Activated naive CD8-positive, alpha-beta T cell treated with anti-CD3 and anti-CD28 coated beads, Interleukin-2, amount 10 ng/mL, durations not matched to agents 7 days and 5 days (primary cell): ENCODE data around the gene LYRM1. TPM values are rescaled to one million over a fixed set of nuclear protein-coding genes. Genes with fewer than 3 reads are reported as not detected.
"Not testable (repeated sequence)": the region's sequence is repeated elsewhere in the genome, so short reads cannot be mapped to it uniquely, and the experiment has no call there.

Experiments used
- ATAC-seq: fragments of 150-1000 bp; cut with Tn5 transposase; one replicate; pipeline ENCODE4 v1.10.0; 2021; ENCODE audit warnings: low read depth, moderate library complexity
- POLR2A ChIA-PET: fragments of 350-600 bp; sonication (Branson Sonifier 250); formaldehyde crosslinking; loops from one replicate; lab custom pipeline; 2021; ENCODE audit warnings: antibody characterized with exemption; lab: Charles Lee
- DNase-seq: peaks from one replicate; pipeline ENCODE4 v3.0.0; 2021
- H3K27ac Mint-ChIP-seq: one replicate; pipeline ENCODE4 v1.8.0; 2022; ENCODE audit warnings: mild to moderate bottlenecking, mixed read lengths
- H3K27me3 Mint-ChIP-seq: one replicate; pipeline ENCODE4 v1.8.0; 2022; ENCODE audit warnings: mild to moderate bottlenecking, moderate library complexity, mixed read lengths
- H3K36me3 Mint-ChIP-seq: one replicate; pipeline ENCODE4 v1.8.0; 2021; ENCODE audit warnings: mild to moderate bottlenecking, mixed read lengths
- H3K4me1 Mint-ChIP-seq: one replicate; pipeline ENCODE4 v1.8.0; 2021; ENCODE audit warnings: mixed read lengths
- H3K4me3 Mint-ChIP-seq: one replicate; pipeline ENCODE4 v1.8.0; 2022; ENCODE audit warnings: mild to moderate bottlenecking, moderate library complexity, mixed read lengths
- H3K9me3 Mint-ChIP-seq: one replicate; pipeline ENCODE4 v1.8.0; 2021; ENCODE audit warnings: mixed read lengths
- total RNA-seq, 2 experiments: library from RNA; stranded (reverse); gene quantifications; one replicate each; pipeline ENCODE4 v1.2.3, GENCODE V29; 2021

LYRM1 gene, protein sequence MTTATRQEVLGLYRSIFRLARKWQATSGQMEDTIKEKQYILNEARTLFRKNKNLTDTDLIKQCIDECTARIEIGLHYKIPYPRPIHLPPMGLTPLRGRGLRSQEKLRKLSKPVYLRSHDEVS
- 10 to 100 TPM; 24.9 to 26.9 TPM for total RNA-seq

DNA sequence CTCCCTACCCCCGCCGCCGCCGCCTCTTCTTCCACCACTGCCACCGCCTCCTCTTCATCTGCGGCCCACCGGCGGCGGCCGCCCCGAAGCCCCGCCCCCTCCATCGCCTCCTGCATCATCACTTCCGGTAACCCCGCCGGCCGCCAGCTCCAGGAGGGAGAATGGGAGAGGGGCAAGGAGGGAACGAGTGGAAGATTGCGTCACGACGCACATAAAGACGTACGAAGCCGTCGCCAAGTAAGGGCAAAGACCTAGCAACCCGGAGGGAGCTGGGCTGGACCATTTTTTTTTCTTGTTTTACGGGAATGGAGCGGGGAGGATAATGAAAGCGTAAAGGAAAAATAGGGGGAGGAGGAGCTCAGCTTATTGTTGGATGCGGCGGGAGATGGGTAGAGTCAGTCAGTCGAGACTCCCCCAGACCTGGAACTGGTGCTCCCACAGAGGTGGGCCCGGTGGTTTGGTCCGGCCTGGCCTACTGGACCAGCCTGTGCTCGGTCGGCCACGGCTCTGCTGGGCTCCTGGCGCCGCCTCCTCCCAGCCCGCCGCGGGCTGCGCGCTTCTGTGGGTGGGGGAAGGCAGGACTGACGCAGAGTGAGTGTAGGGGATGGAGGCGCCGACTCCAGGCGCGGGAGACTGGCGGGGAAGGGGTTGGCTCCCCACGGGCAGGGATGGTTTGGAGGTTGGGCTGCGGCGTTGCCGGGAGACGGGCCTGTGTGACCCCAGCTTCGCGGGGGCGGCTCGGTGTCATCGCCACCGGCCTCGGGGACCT lies at the start of gene LYRM1, which contains the start of gene DCUN1D3:
Gene LYRM1, plus strand, starts transcription at position 473 of the 769 bp plus-strand sequence. CDS start 14,785 bp downstream, outside the sequence.
Gene DCUN1D3, minus strand, starts transcription at position 60 of the 769 bp plus-strand sequence. CDS start 37,820 bp downstream, outside the sequence.
- POLR2A ChIA-PET: interaction anchor here (1.1 to 3.5 kb wide), 11 partner anchors 10 to 145 kb away, joined by 3 to 51 read pairs (median 6); partner anchors contain the start of genes ERI2 and REXO5
- DNase-seq: peak; percentile 87
- Mint-ChIP-seq H3K4me3 (peak within 1 kb of the TSS; percentile 95), H3K4me1 (peaks cover 72% of the 10 kb centered on the region), H3K27me3 (no peaks in the 10 kb centered on the region), H3K9me3 (no peaks in the 10 kb centered on the region), H3K36me3 (peaks cover 43% of the 10 kb centered on the region), H3K27ac (peak within 1 kb of the TSS; percentile 99)
- peak; percentile 78 for ATAC-seq

GRCh38 chr16:20850981-20851380 lies 49.6 kb upstream of the LYRM1 start:
- H3K27ac Mint-ChIP-seq: no peak overlapping the region
- H3K4me3 Mint-ChIP-seq: no peak overlapping the region
- peaks cover 31% of the 10 kb centered on the region for H3K4me1 Mint-ChIP-seq
- DNase-seq (no peak), ATAC-seq (no peak)
- no peaks in the 10 kb centered on the region for H3K27me3 Mint-ChIP-seq
- POLR2A ChIA-PET: interaction anchor here (1.6 kb wide), 1 partner anchor 24 kb away, joined by 6 read pairs; no protein-coding TSS in a partner anchor
- no peaks in the 10 kb centered on the region for H3K9me3 Mint-ChIP-seq
- H3K36me3 Mint-ChIP-seq: peaks cover 24% of the 10 kb centered on the region

DNA sequence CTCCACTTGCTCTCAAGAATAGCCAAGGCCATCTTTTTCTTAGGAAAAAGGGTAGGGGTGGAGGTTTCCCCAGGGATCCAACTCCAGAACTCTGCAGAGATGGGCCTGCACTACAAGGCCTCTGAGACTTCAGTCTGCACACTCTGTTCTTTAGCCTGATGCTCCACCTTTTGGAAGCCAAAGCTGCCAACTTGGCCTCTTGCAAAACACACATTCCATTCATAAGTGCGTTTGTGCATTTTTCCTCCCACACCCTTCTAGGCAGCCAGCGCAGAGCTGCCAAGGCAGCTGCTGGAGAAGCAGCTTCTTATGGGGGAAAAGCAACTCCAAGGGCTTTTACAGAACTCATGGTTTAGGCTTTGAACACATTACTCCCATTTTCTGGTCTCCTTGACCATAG lies 49.0 kb upstream of the LYRM1 start:
- Mint-ChIP-seq H3K9me3 (no peaks in the 10 kb centered on the region), H3K27ac (no peak overlapping the region), H3K27me3 (no peaks in the 10 kb centered on the region), H3K4me1 (peaks cover 29% of the 10 kb centered on the region), H3K36me3 (peaks cover 23% of the 10 kb centered on the region), H3K4me3 (no peak overlapping the region)
- POLR2A ChIA-PET: no interaction called here
- no peak for ATAC-seq
- no peak for DNase-seq

- no peak overlapping the region for H3K27ac Mint-ChIP-seq
These were observed 47.4 kb upstream of the LYRM1 start for GRCh38 chr16:20853143-20853542.

GRCh38 chr16:20853981-20854620 lies 46.5 kb upstream of the LYRM1 start:
- no peaks in the 10 kb centered on the region for H3K9me3 Mint-ChIP-seq
- no peak for ATAC-seq
- H3K4me3 Mint-ChIP-seq: no peak overlapping the region
- DNase-seq: no peak
- H3K27ac Mint-ChIP-seq: no peak overlapping the region
- H3K4me1 Mint-ChIP-seq: peaks cover 19% of the 10 kb centered on the region
- peaks cover 27% of the 10 kb centered on the region for H3K36me3 Mint-ChIP-seq
- POLR2A ChIA-PET: interaction anchor here (0.7 to 1.1 kb wide), 2 partner anchors 8 to 46 kb away, joined by 3 to 4 read pairs; partner anchors contain the start of genes DCUN1D3 and LYRM1
- no peaks in the 10 kb centered on the region for H3K27me3 Mint-ChIP-seq

More at GRCh38 chr16:20853143-20853542, 47.4 kb upstream of the LYRM1 start:
- DNase-seq: no peak
- POLR2A ChIA-PET: no interaction called here
- ATAC-seq: no peak
- Mint-ChIP-seq H3K36me3 (peaks cover 27% of the 10 kb centered on the region), H3K27me3 (no peaks in the 10 kb centered on the region), H3K9me3 (no peaks in the 10 kb centered on the region), H3K4me3 (no peak overlapping the region), H3K4me1 (peaks cover 20% of the 10 kb centered on the region)

- no peaks in the 10 kb centered on the region for H3K9me3 Mint-ChIP-seq
- DNase-seq: no peak
- peaks cover 31% of the 10 kb centered on the region for H3K36me3 Mint-ChIP-seq
- H3K4me3 Mint-ChIP-seq: no peak overlapping the region
- H3K4me1 Mint-ChIP-seq: peaks cover 20% of the 10 kb centered on the region
- POLR2A ChIA-PET: interaction anchor here (0.7 to 1.1 kb wide), 2 partner anchors 9 to 45 kb away, joined by 3 to 4 read pairs; partner anchors contain the start of genes DCUN1D3 and LYRM1
- H3K27ac Mint-ChIP-seq: peak overlapping the region; percentile 26
- H3K27me3 Mint-ChIP-seq: no peaks in the 10 kb centered on the region
- ATAC-seq: no peak
These were observed 45.6 kb upstream of the LYRM1 start for GRCh38 chr16:20854963-20855362.

- no peak for DNase-seq
- Mint-ChIP-seq H3K4me3 (no peak overlapping the region), H3K27ac (no peak overlapping the region), H3K4me1 (peaks cover 11% of the 10 kb centered on the region), H3K27me3 (no peaks in the 10 kb centered on the region), H3K9me3 (no peaks in the 10 kb centered on the region), H3K36me3 (peaks cover 36% of the 10 kb centered on the region)
- POLR2A ChIA-PET: no interaction called here
- ATAC-seq: no peak
These were observed 43.3 kb upstream of the LYRM1 start for GRCh38 chr16:20857281-20857680.

DNA sequence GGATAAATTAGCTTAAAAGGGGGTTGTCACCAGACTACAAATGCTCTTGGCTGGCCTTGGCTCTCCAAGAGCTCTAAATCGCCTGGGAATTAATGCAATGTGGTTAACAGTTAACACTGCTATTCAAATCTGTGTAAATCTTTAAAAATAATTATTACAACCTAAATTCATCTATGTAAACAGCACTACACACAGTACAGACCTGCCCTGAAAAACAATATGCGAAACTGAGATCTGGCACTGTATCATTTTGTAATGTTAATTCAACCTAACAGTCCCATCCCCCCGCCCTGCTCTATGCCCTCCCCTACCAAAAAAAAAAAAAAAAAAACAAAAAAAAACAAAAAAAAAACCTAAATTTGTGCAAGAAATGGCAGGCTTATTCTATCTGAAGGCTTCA lies 41.3 kb upstream of the LYRM1 start:
- Mint-ChIP-seq H3K27ac (no peak overlapping the region), H3K4me1 (peaks cover 16% of the 10 kb centered on the region), H3K27me3 (no peaks in the 10 kb centered on the region), H3K4me3 (no peak overlapping the region), H3K9me3 (no peaks in the 10 kb centered on the region), H3K36me3 (peaks cover 40% of the 10 kb centered on the region)
- POLR2A ChIA-PET: no interaction called here
- ATAC-seq (no peak), DNase-seq (no peak)

- Mint-ChIP-seq H3K4me3 (no peak overlapping the region), H3K27ac (no peak overlapping the region), H3K27me3 (no peaks in the 10 kb centered on the region), H3K36me3 (peaks cover 43% of the 10 kb centered on the region), H3K9me3 (no peaks in the 10 kb centered on the region), H3K4me1 (peaks cover 19% of the 10 kb centered on the region)
- POLR2A ChIA-PET: no interaction called here
- ATAC-seq: no peak
- no peak for DNase-seq
These were observed 40.9 kb upstream of the LYRM1 start for GRCh38 chr16:20859699-20860098.

DNA sequence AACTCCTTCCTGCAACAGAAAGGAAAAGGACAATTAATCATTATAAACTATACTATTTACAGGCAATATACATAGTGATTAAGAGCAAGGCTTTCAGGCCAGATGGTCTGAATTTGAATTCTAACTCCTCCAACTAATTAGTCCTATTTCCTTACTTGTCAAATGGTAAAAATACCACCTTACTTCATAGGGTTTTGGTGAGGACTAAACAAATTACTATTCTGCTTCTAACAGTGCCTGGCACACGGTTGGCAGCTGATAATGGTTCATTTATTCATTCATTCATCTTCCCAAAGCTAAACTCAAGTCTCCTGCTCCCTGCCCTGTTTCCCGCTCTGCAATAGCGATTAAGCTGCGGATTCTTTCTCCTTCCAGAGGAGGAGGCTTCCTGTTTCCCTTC lies 40.2 kb upstream of the LYRM1 start:
- H3K27ac Mint-ChIP-seq: no peak overlapping the region

GRCh38 chr16:20860995-20861394 lies 39.6 kb upstream of the LYRM1 start:
- H3K27ac Mint-ChIP-seq, H3K9me3 Mint-ChIP-seq, POLR2A ChIA-PET, H3K27me3 Mint-ChIP-seq, ATAC-seq, DNase-seq, H3K4me3 Mint-ChIP-seq: not testable (repeated sequence)
- Mint-ChIP-seq H3K4me1 (peaks cover 27% of the 10 kb centered on the region), H3K36me3 (peaks cover 37% of the 10 kb centered on the region)

More for the DNA sequence above, 40.2 kb upstream of the LYRM1 start:
- no peak for DNase-seq
- Mint-ChIP-seq H3K27me3 (no peaks in the 10 kb centered on the region), H3K4me3 (no peak overlapping the region), H3K9me3 (no peaks in the 10 kb centered on the region), H3K4me1 (peaks cover 22% of the 10 kb centered on the region), H3K36me3 (peaks cover 38% of the 10 kb centered on the region)
- no peak for ATAC-seq
- POLR2A ChIA-PET: no interaction called here

DNA sequence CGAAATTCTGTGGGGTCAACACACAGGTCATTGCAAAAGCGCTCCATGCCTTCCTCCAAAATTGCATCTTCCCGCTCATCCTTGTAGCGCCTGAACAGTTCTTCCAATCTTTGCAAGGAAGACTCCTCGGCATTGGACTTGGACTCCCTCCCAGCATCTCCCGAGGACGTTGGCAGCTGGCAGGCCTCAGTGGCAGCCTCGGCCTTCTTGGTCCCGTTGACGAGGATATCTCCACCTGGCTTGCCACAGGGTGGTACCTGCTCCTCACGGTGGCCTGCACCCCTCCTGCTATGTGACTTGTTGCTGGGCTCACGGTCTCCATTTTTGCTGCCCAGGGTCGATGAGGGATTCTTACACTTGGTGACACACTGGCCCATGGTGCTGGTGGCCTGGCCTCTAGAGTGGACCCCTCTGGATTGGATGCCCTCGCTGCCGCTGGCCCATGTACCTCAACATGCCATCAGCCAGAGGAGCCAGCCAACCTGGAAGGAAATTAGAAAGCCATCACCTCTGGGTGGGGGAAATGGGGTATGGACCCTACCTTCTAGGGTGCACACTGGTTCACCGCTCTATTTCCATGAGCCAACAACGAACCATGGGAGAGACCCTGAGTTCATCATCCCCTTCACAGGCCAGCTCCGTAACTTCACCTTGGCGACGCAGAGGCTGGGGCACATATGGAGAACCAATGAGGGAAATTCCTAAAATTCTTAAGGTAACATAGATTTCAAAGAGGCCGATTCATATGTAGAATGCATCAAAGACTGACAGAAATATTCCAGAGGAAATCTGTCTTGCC lies 38.2 kb upstream of the LYRM1 start:
- H3K4me1 Mint-ChIP-seq: peaks cover 29% of the 10 kb centered on the region
- H3K27ac Mint-ChIP-seq: no peak overlapping the region
- H3K9me3 Mint-ChIP-seq: no peaks in the 10 kb centered on the region

DNA sequence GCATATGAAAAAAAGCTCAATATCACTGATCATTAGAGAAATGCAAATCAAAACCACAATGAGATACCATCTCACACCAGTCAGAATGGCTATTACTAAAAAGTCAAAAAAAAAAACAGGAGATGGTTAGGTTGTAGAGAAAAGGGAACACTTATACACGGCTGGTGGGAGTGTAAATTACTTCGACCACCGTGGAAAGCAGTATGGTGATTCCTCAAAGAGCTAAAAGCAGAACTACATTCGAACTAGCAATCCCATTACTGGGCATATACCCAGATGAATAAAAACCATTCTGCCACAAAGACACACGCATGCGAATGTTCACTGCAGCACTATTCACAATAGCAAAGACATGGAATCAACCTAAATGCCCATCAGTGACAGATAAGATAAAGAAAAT lies 36.2 kb upstream of the LYRM1 start:
- H3K9me3 Mint-ChIP-seq, POLR2A ChIA-PET, H3K27ac Mint-ChIP-seq, H3K4me3 Mint-ChIP-seq, DNase-seq, ATAC-seq, H3K27me3 Mint-ChIP-seq: not testable (repeated sequence)
- Mint-ChIP-seq H3K4me1 (peaks cover 41% of the 10 kb centered on the region), H3K36me3 (peaks cover 46% of the 10 kb centered on the region)

More for the DNA sequence above, 38.2 kb upstream of the LYRM1 start:
- H3K36me3 Mint-ChIP-seq: peaks cover 38% of the 10 kb centered on the region
- ATAC-seq: no peak
- DNase-seq: no peak
- H3K27me3 Mint-ChIP-seq: no peaks in the 10 kb centered on the region
- POLR2A ChIA-PET: no interaction called here
- H3K4me3 Mint-ChIP-seq: no peak overlapping the region
